HG03378 (cell line): ENCODE measurements around the gene TMBIM1.
"Not testable (repeated sequence)": the region's sequence is repeated elsewhere in the genome, so short reads cannot be mapped to it uniquely, and the experiment has no call there.

Experiments used
- ATAC-seq: cut with Tn5 transposase; IDR thresholded peaks from one replicate; pipeline ENCODE4 v1.9.1; 2021; ENCODE audit warnings: mild to moderate bottlenecking, moderate library complexity; ENCODE audit not compliant: unreplicated experiment

TMBIM1 gene

DNA sequence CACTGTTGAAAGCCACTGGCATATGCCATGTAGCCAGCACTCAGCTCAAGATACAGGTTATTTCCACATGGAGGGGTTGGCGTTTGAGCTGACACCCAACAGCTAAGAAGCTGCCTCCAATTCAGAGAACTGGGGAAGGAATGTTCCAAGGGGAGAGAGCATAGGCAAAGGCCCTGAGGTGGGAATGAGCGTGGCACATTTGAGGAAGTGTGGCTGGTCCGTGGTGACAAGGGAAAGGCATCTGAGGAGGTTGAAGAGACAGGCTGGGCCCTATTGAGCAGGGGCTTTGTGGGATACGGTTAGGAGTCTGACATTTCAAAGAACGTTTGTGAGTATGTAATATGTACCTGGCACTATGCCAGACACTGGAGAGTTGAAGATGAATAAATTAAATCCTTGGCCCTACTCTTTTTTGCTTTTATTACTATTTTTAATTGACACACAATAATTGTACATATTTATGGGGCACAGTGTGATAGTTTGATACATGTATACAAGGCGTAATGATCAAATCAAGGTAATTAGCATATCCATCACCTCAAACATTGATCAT, 27.6 kb upstream of the TMBIM1 start:
- no peak for ATAC-seq

DNA sequence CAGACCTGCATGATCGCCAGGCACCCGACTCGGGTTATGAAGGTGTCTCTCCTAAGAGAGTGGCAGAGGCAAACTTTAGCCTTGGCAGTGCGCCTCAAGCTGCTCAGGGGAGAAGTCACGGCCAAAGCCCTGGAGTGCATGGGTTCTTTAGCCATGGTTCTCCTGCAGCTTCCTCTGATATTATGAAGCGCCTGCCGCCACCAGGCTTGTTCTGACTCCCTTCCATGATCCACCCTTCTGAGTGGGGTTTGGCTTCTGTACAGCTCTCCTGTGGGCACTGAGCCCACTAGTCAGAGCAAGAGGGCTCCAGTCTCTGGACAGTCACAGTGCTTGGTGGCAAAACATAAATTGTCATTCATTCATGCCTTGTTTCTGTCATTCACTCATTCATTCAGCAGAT, 25.9 kb upstream of the TMBIM1 start:
- no peak for ATAC-seq

DNA sequence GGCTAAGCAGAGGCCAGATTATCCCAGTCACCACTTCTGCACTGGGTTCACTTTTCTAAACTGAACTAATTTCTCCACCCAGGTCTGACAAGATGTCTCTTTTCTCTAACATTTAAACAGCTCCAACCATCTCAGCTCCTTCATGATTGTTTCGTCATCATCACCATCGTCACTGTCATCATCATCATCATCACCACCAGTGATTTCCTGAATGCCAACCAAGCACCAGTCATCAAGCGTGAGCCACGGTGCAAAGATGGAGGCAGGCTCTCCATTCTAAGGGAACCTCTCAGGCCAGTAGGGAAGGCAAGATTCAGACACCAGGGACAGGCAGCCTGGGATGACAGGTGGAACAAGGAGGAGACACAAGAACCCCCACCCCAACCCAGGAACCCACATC, 25.5 kb upstream of the TMBIM1 start:
- ATAC-seq: no peak

DNA sequence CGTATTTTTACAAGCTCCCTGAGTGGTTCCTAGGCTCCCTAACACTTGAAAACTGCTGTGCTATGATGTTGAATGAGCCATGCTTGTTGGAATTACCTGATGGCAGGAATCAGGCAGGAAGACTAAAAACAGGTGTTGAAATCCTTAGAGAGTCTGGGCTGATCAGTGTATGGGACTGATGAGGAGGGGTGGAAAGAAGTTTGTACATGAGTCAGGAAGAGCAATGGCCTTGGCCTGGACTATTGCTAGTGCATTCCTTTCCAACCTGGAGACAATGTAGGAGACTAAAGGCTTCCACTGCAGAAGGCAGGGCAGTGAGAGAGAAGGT, 25.0 kb upstream of the TMBIM1 start:
- no peak for ATAC-seq

DNA sequence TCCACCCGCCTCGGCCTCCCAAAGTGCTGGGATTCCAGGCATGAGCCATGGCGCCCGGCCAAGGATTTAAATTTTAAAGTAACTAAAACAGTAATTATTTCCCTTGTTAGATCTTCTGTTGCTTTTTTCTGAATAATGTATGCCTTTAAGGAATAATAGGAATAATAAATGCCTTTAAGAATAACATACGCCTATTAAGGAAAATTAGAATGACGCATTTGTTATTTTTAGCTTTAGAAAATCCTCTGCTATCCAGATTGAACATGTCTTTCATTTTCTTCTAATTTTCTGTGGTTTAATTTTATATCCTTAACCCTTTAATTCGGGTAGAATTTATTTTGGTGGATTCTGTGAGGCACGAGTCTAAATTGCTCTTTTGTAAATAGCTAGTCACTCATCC, 23.1 kb upstream of the TMBIM1 start:
- ATAC-seq: no peak

DNA sequence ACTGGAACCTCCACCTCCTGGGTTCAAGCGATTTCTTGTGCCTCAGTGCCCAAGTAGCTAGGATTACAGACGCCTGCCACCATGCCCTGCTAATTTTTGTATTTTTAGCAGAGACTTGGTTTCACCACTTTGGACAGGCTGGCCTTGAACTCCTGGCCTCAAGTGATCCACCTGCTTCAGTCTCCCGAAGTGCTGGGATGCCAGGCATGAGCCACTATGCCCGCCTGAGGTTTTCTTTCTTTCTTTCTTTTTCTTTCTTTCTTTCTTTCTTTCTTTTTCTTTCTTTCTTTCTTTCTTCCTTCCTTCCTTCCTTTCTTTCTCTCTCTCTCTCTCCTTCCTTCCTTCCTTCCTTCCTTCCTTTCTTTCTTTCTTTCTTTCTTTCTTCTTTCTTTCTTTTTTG, 22.5 kb upstream of the TMBIM1 start:
- ATAC-seq: not testable (repeated sequence)

DNA sequence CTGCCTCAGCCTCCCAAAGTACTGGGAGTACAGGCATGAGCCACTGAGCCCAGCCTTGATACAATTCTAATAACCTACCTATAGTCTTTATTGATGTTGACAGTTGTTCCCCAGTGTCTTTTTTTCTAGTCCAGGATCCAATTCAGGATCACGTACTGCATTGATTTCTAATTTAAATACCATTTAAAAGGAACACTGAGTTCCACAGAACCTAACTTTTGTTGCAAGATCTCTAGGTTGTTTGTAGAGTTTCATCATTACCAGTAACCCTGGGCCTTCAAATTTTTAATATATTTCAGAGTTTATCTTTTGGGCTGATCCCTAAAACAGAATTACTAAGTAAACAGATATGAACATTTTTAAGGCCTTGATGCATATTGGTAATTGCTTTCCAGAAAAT, 21.1 kb upstream of the TMBIM1 start:
- no peak for ATAC-seq

DNA sequence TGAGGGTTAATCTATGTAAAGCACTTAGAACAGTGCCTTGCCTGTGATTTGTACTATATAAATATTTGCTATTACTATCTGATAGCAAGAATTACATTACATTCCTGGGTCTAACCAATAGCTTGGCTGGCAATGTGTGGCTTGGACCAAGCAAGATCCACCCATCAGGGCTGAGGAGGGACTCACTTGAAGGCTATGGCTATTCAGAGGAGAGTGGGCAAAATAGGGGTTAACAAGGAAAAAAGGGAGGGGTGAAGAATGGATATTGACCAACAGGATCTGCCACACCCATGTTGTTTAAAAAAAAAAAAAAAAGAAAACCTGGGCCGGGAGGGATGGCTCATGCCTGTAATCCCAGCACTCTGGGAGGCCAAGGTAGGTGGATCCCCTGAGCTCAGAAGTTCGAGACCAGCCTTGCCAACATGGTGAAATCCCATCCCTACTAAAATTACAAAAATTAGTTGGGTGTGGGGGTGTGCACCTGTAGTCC, 20.0 kb upstream of the TMBIM1 start:
- ATAC-seq: no peak

DNA sequence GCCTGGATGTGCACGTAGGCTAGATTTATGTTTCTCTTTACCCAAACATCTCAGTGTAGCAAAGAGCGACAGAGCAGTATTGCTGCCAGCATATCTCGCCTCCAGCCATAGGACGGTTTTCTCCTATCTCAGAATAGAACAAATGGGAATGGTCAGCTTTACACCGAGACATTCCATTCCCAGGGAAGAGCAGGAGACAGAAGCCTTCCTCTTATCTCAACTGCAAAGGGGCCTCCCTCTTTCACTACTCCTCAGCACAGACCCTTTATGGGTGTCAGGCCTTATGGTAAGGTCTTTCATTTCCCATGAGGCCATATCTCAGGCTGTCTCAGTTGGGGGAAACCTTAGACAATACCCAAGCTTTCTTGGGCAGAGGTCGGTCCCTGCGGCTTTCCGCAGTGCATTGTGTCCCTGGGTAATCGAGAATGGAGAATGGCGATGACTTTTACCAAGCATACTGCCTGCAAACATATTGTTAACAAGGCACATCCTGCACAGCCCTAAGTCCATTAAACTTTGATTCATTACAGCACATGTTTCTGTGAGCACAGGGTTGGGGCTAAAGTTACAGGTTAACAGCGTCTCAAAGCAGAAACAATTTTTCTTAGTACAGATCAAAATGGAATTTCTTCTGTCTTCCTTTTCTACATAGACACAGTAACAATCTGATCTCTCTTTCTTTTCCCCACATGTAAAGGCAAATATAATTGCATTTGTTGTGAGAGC, 19.4 kb upstream of the TMBIM1 start:
- ATAC-seq: not testable (repeated sequence)

DNA sequence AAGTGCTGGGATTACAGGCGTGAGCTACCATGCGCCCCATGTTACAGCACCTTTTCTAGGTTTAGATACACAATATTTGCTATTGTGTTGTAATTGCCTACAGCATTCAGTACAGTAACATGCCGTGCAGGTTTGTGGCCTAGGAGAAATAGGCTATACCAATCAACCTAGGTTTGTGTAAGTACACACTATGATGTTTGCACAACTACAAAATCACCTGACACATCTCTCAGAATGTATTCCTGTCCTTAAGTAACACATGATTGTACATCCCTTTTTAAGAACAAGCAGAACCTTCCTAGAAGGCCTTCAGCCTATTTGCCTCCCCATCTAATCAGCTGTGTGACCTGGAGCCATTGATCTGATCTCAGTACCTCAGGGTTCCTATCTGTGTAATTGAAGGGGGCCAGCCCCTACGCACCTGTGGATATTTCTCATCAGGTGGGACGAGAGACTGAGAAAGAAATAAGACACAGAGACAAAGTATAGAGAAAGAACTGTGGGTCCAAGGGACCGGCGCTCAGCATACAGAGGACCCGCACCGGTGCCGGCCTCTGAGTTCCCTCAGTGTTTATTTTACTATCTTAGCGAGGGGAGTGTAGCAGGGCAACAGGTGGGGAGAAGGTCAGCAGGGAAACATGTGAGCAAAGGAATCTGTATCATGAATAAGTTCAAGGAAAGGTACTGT, 18.7 kb upstream of the TMBIM1 start:
- no peak for ATAC-seq

DNA sequence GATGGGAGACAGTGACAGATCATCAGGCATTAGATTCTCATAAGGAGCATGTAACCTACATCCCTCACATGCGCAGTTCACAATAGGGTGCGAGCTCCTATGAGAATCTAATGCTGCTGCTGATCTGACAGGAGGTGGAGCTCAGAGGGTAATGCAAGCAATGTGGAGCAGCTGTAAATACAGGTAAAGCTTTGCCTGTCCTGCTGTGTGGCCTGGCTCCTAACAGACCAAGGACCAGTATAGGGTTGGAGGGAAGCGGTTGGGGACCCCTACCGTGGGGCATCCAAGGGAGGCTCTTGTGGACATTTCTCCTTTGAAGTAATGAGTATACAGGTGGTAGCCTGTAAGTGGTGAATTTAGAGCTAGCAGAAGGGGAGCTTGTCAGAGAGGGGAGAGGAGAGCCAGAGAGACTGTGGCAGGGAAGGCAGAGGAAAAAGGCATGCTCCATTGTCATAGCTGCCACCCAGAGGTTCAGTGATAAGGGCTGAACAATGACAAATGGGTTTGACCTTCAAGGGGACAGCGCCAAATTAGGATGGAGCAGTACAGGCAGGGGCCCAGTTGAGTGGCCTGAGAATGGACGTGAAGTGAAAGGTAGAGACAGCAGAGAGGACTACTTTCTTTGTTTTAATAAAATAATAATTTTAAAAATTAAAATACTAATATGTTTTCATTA, 15.2 kb upstream of the TMBIM1 start:
- no peak for ATAC-seq

DNA sequence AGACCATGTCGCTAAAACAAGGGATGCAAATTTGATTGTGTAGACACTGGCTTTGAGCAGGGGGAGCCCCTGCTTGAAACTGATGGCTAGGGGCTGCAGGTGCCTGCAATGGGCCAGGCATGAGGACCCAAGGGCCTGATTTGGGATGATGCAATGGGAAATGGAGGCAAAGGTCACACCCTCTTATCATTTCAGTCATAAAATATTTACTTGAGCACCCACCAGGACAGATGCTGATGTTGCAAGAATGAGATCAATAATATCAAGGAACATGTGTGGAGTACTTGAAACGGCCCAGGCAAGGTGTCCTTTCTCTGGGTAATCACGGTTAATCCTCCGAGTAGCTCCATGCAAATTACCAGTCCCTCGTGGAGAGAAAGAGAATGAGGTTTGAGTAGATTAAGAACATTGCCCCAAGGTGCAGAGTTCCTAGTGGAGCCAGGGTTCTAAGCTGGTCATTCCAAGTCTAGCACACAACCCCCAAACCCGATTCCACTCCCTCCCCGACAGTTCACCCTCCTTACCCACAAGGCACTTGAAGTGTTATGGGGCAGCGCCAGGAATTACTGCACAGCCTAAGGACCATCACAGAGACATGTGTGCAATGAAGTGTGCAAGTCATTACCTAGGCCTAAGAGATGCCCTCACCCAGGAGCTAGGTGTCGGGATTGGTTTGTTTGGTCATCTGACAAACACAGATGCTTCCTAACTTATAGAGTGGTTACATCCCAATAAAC, 14.0 kb upstream of the TMBIM1 start:
- ATAC-seq: no peak

DNA sequence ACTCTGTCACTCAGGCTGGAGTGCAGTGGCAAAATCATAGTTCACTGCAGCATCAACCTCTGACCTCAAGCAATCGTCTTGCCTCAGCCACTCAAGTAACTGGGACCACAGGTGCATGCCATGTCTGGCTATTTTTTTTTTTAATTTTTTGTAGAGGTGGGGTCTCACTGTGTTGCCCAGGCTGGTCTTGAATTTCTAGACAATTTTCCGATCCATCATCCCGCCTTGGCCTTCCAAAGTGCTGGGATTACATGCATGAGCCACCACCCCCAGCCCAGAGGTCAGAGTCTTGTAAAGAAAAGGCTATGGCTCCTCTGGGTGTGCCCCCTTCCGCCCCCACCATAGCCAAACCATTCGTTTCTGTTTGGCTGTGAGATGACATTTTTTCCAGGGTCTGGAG, 13.1 kb upstream of the TMBIM1 start:
- no peak for ATAC-seq

DNA sequence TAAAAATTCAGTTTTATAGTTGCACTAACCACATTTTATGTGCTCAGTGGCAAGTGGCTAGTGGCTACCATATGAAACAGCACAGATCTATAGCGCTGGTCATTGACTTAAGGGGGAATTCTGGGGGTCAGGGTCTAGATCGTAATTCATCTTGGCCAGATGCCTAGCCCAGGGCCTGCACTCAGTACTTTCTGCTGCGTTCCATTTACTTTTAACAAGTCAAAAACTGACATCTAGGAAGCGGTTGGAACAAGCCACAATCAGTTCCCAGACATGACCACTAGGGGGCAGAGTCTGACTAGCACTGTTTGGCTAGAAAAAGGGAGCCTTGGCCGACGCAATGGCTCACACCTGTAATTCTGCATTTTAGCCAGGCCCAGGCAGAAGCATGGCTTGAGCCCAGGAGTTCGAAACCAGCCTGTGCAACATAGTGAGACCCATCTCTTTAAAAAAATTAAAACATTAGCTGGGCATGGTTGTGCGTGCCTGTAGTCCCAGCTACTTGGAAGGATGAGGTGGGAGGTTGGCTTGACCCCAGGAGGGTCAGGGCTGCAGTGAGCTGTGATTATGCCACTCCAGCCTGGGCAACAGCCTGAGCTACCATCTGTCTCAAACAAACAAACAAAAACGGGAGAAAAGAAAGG, 9.0 kb upstream of the TMBIM1 start:
- ATAC-seq: peak; percentile 83

DNA sequence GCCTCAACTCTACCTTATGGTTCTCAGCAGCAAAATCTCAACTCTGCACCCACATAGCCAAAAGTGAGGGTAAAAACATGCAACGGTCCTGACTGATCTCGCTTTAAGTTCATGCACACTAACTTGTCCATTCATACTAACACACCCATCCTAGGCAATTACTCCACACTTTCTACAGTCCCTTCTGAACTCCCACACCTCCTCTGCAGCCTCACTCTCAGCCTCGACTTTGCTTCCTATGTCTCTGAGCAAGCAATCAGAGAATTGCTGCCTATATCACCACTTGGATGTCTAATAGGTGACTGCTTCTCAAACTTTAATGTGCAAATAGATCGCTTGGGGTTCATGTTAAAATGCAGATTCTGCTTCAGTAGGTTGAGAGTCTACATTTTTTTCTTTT, 7.8 kb upstream of the TMBIM1 start:
- ATAC-seq: no peak

DNA sequence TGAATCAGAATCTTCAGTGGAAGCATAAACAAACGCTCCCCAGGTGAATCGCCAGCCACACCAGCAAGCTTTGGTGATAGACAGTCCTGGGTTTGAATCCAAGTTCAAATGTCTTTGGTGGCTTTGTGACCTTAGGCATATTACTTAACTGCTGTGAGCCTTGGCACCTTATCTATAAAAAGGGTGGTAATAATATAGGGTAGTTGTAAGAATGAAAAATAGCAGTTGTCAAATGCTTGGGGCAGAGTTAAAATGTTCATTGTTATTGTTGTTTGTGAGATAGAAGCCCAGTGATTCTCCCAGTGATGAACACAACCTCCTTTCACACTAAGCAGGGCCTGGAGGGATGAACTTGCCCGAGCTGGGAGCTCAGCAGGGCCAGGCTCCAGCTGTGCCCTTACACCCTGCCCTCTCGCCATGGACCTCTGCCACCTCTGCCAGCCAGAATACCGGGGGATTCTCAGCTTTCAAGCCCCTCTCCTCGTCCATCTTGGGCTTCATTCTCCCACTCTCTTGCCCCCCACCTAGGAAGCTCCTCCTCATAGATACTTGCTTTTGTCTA, 6.1 kb upstream of the TMBIM1 start:
- ATAC-seq: no peak

DNA sequence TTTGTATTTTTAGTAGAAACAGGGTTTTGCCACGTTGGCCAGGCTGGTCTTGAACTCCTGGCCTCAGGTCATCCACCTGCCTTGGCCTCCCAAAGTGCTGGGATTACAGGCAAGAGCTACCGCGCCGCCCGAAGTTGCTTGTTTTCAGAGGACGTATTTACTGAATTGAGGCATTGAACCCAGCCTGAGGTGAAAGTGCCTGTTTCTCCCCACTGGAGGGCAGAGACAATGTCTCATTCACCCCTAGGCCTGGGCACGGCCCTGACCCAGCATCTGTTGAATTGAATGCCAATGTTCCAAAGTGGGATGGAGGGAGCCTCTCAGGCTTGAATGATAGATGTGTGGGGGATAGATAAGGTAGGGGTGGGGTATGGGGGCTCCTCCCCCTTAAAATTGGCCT, 4.5 kb upstream of the TMBIM1 start:
- ATAC-seq: no peak

DNA sequence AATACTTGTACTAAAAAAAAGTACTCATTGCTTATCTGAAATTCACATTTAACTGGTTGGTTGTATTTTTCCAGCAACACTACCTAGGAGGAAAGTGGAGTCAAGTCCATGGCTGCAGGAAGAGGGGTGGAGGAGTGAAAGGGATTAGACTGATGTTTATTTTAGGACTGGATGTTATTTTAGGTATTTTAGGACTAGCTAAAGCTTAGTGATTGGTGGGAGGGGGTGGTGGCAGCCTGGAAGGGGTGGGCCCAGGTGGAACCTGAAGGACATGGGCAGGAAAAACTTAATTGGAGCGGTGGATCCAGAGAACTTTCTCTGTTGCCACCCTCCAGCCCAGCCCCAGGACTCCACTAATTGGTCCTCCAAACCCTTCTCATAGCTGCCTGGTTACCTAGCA, 3.9 kb upstream of the TMBIM1 start:
- no peak for ATAC-seq

DNA sequence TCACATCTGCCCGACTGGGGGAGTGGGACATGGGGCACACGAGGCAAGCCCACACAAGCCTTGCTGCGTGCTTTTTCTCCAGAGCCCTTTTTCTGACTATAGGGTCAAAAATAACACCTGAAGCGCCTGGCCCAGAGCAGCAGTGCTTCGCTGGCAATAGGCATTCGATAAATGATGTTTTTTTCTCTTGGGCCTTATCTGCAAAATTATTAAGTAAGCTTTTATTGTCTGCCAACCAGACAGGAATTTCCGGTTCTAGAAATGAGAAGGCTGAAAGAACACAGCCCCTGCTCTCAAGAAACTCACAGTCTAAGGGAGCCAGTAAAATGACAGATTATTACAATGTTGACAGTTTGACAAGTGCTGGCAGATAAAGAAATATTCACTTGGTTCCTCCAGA, 2.7 kb upstream of the TMBIM1 start:
- ATAC-seq: no peak

DNA sequence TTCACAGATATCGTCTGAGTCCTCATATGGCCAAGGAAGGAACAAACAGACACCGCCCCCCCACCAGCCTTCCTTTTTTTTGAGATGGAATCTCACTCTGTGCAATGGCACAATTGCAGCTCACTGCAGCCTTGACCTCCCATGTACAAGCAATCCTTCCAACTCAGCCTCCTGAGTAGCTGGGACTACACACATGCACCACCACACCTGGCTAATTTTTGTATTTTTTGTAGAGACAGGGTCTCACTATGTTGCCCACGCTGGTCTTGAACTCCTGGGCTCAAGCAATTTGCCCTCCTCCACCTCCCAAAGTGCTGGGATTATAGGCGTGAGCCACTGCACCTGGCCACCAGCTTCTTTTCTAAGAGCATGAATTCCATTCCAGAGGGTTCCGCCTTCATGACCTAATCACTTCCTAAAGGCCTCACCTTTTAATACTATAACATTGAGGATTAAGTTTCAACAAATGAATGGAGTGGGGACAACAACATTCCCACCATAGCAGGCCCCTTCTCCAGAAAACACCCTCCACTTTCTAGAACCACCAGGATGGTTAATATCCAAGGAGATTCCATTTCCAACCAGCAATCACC, 2.2 kb upstream of the TMBIM1 start:
- ATAC-seq: no peak
